ENCODE results near the gene CERT1. TPM values are rescaled to one million over a fixed set of nuclear protein-coding genes. Genes with fewer than 3 reads are reported as not detected.

CERT1 gene
- total RNA-seq, 1 donor from 2014 or later, result 38.3 TPM

DNA sequence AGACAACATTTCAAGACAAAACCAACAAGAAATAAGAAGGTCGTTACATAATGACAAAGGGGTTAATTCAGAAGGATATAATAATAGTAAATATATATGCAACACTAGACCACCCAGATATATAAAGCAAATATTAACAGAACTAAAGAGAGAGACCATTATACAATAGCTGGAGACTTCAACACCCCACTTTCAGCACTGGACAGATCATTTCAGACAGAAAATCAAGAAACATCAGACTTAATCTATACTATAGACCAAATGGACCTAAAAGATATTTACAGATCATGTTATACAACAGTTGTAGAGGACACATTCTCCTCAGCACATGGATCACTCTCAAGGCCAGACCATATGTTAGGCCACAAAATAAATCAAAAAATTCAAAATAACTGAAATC is 26.8 kb downstream of the CERT1 start:
- Mint-ChIP-seq H3K9me3 (peaks cover 70% of the 10 kb centered on the region), H3K36me3 (peaks cover 61% of the 10 kb centered on the region), H3K27ac (no peak overlapping the region), H3K4me1 (no peaks in the 10 kb centered on the region), H3K27me3 (ENCODE audit: low read depth) (no peaks in the 10 kb centered on the region), H3K4me3 (no peak overlapping the region)
- TF ChIP-seq, protein P1, sequence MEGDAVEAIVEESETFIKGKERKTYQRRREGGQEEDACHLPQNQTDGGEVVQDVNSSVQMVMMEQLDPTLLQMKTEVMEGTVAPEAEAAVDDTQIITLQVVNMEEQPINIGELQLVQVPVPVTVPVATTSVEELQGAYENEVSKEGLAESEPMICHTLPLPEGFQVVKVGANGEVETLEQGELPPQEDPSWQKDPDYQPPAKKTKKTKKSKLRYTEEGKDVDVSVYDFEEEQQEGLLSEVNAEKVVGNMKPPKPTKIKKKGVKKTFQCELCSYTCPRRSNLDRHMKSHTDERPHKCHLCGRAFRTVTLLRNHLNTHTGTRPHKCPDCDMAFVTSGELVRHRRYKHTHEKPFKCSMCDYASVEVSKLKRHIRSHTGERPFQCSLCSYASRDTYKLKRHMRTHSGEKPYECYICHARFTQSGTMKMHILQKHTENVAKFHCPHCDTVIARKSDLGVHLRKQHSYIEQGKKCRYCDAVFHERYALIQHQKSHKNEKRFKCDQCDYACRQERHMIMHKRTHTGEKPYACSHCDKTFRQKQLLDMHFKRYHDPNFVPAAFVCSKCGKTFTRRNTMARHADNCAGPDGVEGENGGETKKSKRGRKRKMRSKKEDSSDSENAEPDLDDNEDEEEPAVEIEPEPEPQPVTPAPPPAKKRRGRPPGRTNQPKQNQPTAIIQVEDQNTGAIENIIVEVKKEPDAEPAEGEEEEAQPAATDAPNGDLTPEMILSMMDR (IDR thresholded peaks at IDR 0.05; ENCODE audit: unreplicated experiment), result no peak
- no peak for DNase-seq (ENCODE audit: low spot score in 2 of 2, unreplicated experiment in 2 of 2)

- Mint-ChIP-seq H3K36me3 (peaks cover 50% of the 10 kb centered on the region), H3K27me3 (ENCODE audit: low read depth) (no peaks in the 10 kb centered on the region), H3K4me1 (no peaks in the 10 kb centered on the region), H3K27ac (no peak overlapping the region), H3K4me3 (no peak overlapping the region), H3K9me3 (peaks cover 57% of the 10 kb centered on the region)
- TF ChIP-seq, protein P1 (IDR thresholded peaks at IDR 0.05; ENCODE audit: unreplicated experiment), result no peak
- DNase-seq (ENCODE audit: low spot score in 2 of 2, unreplicated experiment in 2 of 2), result no peak
Observed at GRCh38 chr5:75482482-75482881, 28.9 kb downstream of the CERT1 start.

DNA sequence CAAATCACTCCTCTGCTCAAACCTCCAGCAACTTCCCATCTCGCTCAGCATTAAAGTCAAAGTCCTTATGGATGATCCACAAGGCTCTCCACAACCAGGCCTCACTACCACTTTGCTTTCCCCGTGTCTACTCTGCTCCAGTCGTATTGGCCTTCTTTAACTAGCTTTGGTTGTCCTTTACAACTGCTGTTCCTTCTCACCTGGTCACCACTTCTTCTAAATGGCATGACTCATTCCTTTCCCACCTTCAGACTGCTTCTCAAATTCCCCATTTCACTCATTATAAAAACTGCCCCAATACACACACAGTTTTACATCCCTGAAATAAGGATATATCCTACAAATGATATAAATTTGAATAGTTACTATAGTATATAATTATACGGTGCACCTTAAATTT is 30.4 kb downstream of the CERT1 start:
- Mint-ChIP-seq H3K4me3 (no peak overlapping the region), H3K9me3 (peaks cover 42% of the 10 kb centered on the region), H3K27ac (no peak overlapping the region), H3K36me3 (peaks cover 35% of the 10 kb centered on the region), H3K27me3 (ENCODE audit: low read depth) (no peaks in the 10 kb centered on the region), H3K4me1 (no peaks in the 10 kb centered on the region)
- no peak for DNase-seq (ENCODE audit: low spot score in 2 of 2, unreplicated experiment in 2 of 2)
- TF ChIP-seq, protein P1 (IDR thresholded peaks at IDR 0.05; ENCODE audit: unreplicated experiment), result no peak

DNA sequence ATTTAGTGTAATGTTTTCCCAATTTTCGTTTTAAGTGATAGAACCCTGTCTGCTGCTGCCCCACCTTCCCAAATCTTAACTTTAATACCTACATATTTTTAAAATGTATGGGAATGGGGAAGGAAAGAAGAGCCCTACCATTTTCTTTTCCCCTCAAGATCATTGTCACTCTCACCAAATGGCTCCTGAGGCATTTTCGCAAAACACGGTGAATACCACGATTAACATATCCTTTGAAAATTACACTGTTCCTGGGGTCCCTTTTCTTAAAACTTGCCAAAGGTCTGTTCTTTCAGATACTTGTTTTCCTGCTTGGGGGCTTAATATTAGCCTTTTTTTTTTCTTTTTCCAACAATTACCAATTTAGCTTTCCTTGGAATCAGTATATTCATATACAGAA is 36.1 kb downstream of the CERT1 start:
- TF ChIP-seq, protein P1 (IDR thresholded peaks at IDR 0.05; ENCODE audit: unreplicated experiment), result no peak
- DNase-seq (ENCODE audit: low spot score in 2 of 2, unreplicated experiment in 2 of 2), result no peak
- no peak overlapping the region for H3K27ac Mint-ChIP-seq
- no peaks in the 10 kb centered on the region for H3K4me1 Mint-ChIP-seq
- H3K4me3 Mint-ChIP-seq, result no peak overlapping the region
- H3K36me3 Mint-ChIP-seq, result peaks cover 20% of the 10 kb centered on the region
- H3K9me3 Mint-ChIP-seq, result peaks cover 30% of the 10 kb centered on the region
- H3K27me3 Mint-ChIP-seq (ENCODE audit: low read depth), result no peaks in the 10 kb centered on the region

GRCh38 chr5:75473463-75473862 is 38.0 kb downstream of the CERT1 start:
- H3K36me3 Mint-ChIP-seq, result peaks cover 29% of the 10 kb centered on the region
- TF ChIP-seq, protein P1 (IDR thresholded peaks at IDR 0.05; ENCODE audit: unreplicated experiment), result no peak

GRCh38 chr5:75472973-75473372 is 38.5 kb downstream of the CERT1 start:
- H3K4me1 Mint-ChIP-seq, result no peaks in the 10 kb centered on the region
- H3K9me3 Mint-ChIP-seq, result peaks cover 40% of the 10 kb centered on the region

More at GRCh38 chr5:75473463-75473862, 38.0 kb downstream of the CERT1 start:
- H3K9me3 Mint-ChIP-seq, result peaks cover 37% of the 10 kb centered on the region
- no peaks in the 10 kb centered on the region for H3K27me3 Mint-ChIP-seq (ENCODE audit: low read depth)
- H3K4me1 Mint-ChIP-seq, result no peaks in the 10 kb centered on the region
- no peak overlapping the region for H3K4me3 Mint-ChIP-seq
- no peak for DNase-seq (ENCODE audit: low spot score in 2 of 2, unreplicated experiment in 2 of 2)
- no peak overlapping the region for H3K27ac Mint-ChIP-seq

More at GRCh38 chr5:75472973-75473372, 38.5 kb downstream of the CERT1 start:
- no peaks in the 10 kb centered on the region for H3K27me3 Mint-ChIP-seq (ENCODE audit: low read depth)
- H3K27ac Mint-ChIP-seq, result no peak overlapping the region
- no peak for DNase-seq (ENCODE audit: low spot score in 2 of 2, unreplicated experiment in 2 of 2)
- TF ChIP-seq, protein P1 (IDR thresholded peaks at IDR 0.05; ENCODE audit: unreplicated experiment), result no peak
- no peak overlapping the region for H3K4me3 Mint-ChIP-seq
- H3K36me3 Mint-ChIP-seq, result peaks cover 33% of the 10 kb centered on the region
